Occipital lobe (tissue), 2 donors: ENCODE measurements around the gene CTSE. TPM values are rescaled to one million over a fixed set of nuclear protein-coding genes. Genes with fewer than 3 reads are reported as not detected.

Experiments
- DNase-seq: peaks from one replicate; lab custom pipeline; 2025; lab: John Stamatoyannopoulos, UW
- total RNA-seq: library from RNA; depleted of rRNA; stranded (reverse); fragments of >200 nt; gene quantifications from one replicate; pipeline ENCODE4 v1.2.3, GENCODE V29; 2014

The CTSE gene
- total RNA-seq, 1 donor from 2014 or later = not detected

- no peak for DNase-seq
These were observed 26.4 kb upstream of the CTSE start for GRCh38 chr1:206049919-206050600.

DNA sequence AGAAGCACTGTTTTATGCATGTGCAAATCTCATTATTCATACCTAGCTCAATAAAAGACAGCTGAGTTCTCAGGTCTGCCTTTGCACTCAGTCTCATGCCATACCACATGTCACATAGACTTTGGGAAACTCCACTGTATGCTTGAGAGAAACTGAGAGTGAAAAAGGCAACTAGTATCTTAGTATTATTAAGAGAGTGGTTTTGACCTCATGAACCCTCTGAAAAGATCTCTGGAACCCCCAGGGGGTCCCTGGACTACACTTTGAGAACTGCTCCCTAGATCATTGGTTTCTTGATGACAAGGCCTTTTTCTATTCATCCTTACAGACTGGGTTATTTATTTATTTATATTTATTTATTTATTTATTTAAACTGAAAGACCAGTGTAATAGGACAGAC lies 25.6 kb upstream of the CTSE start:
- no peak for DNase-seq

DNA sequence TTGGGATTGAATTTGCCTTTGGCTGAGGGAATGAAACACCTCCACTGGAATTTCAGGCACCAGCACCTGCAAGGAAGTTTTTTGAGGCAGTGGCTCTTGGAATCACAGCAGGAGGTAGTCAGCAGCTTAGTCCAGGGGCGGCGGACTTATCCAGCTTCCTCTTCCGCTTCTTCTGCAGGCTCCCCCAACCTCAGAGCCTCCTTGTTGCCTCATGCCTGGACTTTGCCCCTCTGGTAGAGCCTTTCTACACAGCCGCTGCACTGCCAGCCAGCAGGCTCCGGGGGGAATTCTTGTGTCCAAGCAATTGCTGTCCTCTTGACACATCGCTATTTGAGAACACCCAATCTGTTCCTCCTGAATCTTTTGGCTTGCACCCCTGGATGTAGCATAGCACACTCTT lies 24.9 kb upstream of the CTSE start:
- DNase-seq = no peak

- no peak for DNase-seq
These were observed 23.6 kb upstream of the CTSE start for GRCh38 chr1:206047271-206047670.

DNA sequence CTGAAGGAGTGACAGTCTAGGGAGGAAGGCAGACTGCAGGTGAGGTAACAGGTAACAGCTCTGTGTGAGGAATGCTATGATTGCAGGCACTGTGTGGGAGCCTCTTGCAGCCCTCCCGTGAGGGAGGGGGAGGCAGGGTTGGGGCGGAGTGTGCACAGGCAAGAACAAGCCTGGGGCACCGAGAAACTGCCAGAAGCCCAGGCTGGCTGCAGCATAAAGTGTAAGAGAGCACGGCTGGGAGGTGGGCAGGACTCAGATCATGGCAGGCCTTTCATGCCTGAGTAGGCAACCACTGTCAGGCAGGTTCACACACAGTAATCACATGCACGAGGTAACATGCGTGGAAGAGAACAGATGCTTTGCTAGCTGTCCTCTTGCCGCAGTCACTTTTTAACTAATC lies 17.9 kb upstream of the CTSE start:
- no peak for DNase-seq

DNA sequence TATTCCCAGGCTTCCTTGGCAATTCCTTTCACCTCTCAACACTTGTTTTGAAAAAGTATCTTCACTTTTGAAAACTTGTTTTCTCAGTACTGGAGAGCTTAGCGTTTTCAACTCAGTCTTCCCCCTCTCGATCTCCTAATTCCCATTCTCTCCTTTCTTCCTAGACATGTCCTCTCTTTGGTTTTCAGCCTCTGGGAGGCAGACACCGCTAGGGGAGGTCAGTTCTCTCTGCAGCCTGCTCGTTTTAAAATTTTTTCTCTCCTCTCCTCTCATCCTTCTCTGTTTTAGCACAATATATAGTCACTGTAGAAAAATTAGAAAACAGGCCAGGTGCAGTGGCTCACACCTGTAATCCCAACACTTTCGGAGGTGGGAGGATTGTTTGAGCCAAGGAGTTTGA lies 16.6 kb upstream of the CTSE start:
- DNase-seq = no peak

- no peak for DNase-seq
These were observed 15.6 kb upstream of the CTSE start for GRCh38 chr1:206039046-206039973.

DNA sequence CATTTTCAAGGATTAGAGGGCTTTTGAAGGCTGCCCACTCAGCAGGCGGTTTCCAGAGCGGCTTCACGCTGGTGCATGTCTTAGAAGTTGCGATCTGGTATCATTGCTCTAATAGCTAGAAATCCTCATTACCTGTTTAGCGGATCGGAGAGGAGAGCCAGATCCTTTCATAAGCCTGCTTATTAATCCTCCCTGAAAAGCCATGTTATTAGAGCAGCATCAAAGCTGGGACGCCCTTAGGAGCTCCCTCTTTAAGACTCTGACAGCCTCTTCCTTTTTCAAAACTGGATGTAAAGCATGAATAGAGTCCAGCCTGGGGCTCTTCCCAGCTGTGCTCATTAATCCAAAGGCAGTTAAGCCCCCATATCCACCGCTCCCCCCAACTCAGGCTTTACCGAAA lies 13.9 kb upstream of the CTSE start:
- no peak for DNase-seq

GRCh38 chr1:206036663-206037455 lies 13.2 kb upstream of the CTSE start:
- DNase-seq = no peak

GRCh38 chr1:206035027-206035426 lies 11.3 kb upstream of the CTSE start:
- no peak for DNase-seq

DNA sequence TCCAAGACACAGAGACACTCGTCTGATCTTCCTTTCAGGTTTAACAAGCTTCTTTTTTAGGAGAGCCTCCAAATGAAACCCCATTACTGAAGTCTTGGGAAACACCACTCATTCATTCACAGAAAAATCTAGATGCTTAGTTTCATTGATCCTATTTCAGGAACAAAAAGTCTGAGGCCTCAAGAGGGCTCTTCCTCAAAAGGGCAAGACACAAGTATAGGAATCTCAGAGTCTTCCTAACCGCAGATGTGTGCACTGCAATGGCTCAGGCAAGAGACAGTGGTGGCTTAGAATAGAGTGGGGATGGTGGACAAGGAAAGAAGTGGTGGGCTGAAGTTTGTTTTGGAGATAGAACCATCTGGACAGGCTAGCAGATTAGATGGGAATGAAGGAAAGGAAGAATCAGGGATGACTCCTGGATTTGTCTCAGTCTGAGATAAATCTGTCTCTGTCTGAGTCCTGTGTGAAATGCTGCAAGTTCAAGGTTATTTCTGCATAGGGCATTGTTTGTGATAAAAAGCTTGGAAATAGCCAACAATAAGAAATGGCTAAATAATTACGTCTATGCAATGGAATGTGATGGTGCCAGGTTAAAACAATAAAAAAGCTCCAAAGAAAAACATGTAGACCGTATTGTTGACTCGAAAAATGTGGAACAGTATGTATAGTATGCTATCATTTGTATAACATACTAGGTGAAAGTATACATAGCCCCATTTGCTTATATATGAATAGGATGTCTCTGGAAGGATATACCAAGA lies 8.9 kb upstream of the CTSE start:
- DNase-seq = no peak

DNA sequence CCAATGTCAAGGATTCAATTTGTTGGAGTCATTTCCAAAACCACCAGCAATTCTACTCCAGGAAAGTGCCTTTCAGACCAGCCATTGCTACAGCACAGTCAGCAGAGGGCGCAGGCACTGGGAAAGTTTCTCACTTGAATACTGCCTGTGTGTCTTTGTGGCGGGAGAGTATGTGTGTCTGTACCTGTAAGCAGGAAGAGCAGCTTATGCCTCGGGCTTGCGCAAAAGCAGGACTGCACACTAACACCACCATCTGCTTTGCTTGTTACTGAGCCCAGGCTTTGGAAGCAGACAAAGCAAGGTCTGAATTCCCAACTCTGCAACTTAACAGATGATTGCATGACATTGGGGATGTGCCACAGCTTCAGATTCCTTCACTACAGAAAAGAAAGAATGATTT lies 7.0 kb upstream of the CTSE start:
- peak; percentile 42 for DNase-seq

- no peak for DNase-seq
These were observed 6.5 kb upstream of the CTSE start for GRCh38 chr1:206030191-206030590.

- DNase-seq = no peak
These were observed 5.8 kb upstream of the CTSE start for GRCh38 chr1:206029484-206029883.

GRCh38 chr1:206025283-206025820 lies 1.7 kb upstream of the CTSE start:
- DNase-seq = no peak

DNA sequence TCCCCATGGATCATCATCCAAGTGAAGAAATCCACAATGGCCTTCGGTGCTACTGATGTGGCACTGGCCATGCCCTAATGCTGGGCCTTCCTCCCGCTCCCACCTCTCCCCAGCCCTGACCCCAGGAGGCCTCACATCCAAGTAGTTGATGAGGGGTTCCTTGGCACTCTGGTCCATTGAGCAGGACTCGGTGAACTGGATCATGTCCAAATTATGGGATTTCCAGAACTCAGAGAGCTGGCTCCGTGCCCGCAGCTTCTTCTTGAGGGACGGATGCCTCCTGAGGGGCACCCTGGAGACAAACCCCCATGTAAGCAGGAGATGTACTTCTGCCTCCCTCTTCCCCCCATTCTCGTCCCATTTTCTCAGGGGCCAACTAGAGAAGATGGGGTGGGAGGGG lies 929 bp downstream of the CTSE start:
- DNase-seq = no peak

- DNase-seq = no peak
These were observed 1.9 kb downstream of the CTSE start for GRCh38 chr1:206021626-206022365.

DNA sequence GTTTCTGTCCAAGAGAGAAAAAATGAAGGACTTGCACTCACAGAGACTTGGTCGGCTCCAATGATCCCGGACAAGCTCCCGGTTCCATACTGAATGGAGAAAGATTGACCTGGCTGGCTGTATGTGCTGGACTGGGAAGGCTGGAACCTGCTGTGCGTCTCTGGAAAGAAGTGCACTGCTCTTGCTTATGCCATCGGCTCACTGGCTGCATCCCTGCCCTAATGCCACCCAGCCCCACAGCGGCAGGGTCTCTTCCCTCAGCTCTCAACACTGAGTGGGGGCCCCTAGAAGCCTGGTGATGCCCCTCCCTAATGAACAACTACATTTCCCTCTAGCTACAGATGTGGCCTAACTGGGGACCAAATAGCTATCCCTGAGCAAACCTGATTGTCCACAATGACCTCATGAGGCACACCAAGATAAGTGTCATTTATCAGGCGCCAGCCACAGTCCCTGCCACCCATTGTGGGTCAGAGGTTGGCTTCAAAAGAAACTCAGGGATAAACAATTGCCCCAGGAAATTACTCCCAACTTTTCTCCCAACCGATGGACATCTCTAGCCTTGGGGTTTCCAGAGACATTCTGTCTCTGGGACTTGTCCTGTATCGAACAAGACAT lies 2.6 kb downstream of the CTSE start:
- no peak for DNase-seq

DNA sequence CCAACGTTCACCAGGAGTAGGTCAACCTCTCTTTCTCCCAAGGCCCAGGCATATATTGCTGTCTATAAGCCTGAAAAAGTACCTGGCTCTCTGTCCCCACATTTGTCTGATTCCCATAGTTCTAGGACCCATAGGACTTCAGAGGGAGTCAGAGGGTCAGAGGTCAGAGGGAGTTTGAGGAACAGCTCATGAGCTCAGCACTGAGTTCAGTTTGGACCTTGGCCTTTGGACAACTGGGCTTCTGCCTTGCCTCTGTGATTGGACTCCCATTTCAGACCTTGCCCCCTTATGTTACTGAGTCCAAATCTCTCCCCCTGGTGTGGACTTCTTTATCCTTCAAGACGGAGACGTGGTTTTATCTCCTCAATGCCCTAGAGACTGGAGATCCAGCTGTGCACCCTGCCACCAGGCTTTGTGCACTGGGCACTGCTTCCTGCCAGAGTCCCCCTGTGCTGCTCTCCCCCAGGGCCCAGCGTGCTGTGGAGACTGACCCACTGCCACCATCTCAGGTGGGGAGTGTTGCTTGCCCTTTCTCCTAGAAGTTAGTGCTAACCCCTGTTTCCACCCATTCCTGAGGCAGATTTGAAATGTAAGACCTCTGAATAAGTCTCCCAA lies 3.2 kb downstream of the CTSE start:
- no peak for DNase-seq
